ENCODE results near the gene GIMAP7. TPM values are rescaled to one million over a fixed set of nuclear protein-coding genes. Genes with fewer than 3 reads are reported as not detected.

Gene GIMAP7
- polyA plus RNA-seq, 1 donor from 2014 or later, result 24.1 TPM

DNA sequence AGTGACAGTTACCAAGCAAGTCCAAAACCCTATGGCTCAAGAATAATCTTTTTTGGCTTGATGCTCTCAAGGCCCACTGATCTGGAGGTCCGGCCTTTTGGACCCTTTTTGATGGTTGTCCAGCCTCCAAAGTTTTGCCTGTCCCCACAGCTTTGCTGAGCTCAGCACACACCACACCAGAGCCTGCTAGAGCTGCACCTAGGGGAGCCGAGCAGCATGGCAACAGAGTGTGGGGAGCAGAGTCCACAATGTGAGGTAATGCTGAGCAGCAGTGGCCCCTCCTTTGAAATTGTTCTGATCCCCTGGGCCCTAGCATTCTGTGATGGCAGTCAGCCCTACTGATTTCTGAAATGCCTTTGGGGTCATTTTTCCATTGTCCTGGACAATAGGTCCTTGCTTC is 9.3 kb downstream of the GIMAP7 start:
- Mint-ChIP-seq H3K4me3 (no peak overlapping the region), H3K36me3 (no peaks in the 10 kb centered on the region), H3K4me1 (no peaks in the 10 kb centered on the region), H3K9me3 (peaks cover 2 to 9% (median 3%) of the 10 kb centered on the region in 3 donors), H3K27ac (no peak overlapping the region), H3K27me3 (no peaks in the 10 kb centered on the region)

DNA sequence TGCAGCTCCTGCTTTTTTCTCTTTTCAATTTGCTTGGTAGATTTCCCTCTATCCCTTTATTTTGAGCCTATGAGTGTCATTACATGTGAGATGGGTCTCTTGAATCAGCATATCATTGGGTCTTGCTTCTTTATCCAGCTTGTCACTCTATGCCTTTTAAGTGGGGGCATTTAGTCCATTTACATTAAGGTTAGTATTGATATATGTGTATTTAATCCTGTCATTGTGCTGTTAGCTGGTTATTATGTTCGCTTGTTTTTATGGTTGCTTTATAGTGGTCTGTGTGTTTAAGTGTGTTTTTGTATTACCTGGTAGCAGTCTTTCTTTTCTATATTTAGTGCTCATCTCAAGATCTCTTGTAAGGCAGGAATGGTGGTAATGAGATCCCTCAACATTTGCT is 17.0 kb downstream of the GIMAP7 start:
- no peaks in the 10 kb centered on the region for H3K4me1 Mint-ChIP-seq
- peaks cover 1% of the 10 kb centered on the region for H3K27me3 Mint-ChIP-seq
- peaks cover 10% of the 10 kb centered on the region for H3K36me3 Mint-ChIP-seq
- no peak overlapping the region for H3K27ac Mint-ChIP-seq
- H3K4me3 Mint-ChIP-seq, result no peak overlapping the region
- H3K9me3 Mint-ChIP-seq, result peaks cover 10 to 34% (median 32%) of the 10 kb centered on the region in 3 donors

DNA sequence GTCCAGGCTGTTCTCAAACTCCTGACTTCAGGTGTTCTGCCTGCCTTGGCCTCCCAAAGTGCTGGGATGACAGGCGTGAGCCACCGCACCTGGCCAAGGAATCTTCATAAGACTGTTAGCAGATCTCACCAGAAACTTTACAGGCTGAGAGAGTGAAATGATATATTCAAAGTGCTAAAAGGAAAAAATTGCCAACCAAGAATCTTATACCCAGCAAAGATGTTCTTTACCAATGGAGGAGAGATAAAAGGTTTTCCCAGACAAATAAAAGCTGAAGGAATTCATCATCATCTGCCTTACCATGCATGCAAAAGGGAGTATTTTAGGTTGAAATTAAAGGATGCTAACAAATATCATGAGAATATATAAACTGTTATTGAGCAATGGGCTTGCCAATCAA is 23.6 kb downstream of the GIMAP7 start:
- Mint-ChIP-seq H3K36me3 (peaks cover 3% of the 10 kb centered on the region), H3K9me3 (peaks cover 10 to 31% (median 23%) of the 10 kb centered on the region in 3 donors), H3K4me3 (no peak overlapping the region), H3K27ac (no peak overlapping the region), H3K4me1 (no peaks in the 10 kb centered on the region), H3K27me3 (peaks cover 1% of the 10 kb centered on the region)

DNA sequence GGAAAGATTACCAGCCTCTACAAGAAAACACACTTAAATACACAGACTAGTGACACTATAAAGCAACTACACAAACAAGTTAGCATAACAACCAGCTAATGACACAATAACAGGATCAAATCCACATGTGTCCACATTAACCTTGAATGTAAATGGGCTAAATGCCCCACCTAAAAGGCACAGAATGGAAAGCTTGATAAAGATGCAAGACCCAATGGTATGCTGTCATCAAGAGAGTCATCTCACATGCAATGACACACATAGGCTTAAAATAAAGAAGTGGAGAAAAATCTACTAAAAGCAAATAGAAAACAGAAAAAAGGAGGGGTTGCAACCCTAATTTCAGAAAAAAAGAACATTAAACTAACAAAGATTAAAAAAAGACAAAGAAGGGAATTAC is 38.5 kb downstream of the GIMAP7 start:
- Mint-ChIP-seq H3K4me3 (no peak overlapping the region), H3K4me1 (peaks cover 0 to 8% (median 6%) of the 10 kb centered on the region in 3 donors), H3K27me3 (peaks cover 2% of the 10 kb centered on the region), H3K36me3 (no peaks in the 10 kb centered on the region), H3K9me3 (peaks cover 9 to 19% (median 16%) of the 10 kb centered on the region in 3 donors), H3K27ac (no peak overlapping the region)

DNA sequence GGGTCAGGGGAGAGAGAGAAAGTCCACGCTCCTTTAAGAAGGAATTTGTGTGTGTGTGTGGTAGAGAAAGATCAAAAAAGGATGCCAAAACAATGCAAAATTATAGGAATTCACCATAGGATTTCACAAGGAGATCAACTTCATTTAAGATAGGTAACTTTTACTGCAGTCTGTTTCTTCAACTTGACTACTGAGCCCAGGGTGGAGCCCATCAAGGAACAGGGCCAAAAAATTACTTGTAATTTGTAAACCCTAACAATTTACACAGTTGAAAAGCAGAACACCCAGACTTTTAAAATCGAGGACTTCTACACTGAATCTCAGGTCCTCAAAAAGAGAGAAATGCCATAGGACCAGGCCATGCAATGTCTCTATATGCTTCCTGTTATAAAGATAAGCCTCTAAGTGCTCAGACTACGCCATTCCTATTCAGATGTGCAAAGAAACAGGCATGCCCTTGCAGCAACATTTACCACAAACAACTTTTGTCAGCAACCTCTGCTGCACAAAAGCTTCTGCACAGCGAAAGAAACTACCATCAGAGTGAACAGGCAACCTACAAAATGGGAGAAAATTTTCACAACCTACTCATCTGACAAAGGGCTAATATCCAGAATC is 42.0 kb downstream of the GIMAP7 start:
- H3K27ac Mint-ChIP-seq, result peak overlapping the region in 2 of 3 donors; percentile 22 to 79
- peaks cover 0 to 8% (median 6%) of the 10 kb centered on the region in 3 donors for H3K4me1 Mint-ChIP-seq
- peaks cover 2% of the 10 kb centered on the region for H3K27me3 Mint-ChIP-seq
- no peaks in the 10 kb centered on the region for H3K36me3 Mint-ChIP-seq
- H3K9me3 Mint-ChIP-seq, result peaks cover 12 to 24% (median 18%) of the 10 kb centered on the region in 3 donors
- peak overlapping the region in 2 of 4 donors; percentile 2 to 32 for H3K4me3 Mint-ChIP-seq

DNA sequence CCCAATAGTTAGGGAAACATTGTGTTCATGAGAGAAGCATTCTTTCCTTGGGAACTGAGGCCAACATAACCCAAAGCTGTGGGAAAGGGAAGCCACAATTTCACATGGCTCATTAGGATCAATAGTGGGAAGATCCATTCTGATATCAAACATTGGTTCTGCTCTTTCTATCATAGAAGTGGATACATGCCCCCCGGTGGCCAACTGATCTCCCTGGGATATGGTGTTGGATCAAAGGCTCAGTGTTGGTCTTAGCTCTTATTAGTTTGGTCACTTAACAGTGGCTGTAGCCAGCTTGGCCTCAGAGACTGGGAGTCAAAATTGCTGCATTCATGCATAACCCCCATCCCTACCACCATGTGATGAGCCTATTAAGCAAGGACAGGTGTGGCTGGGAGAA is 45.8 kb downstream of the GIMAP7 start:
- Mint-ChIP-seq H3K36me3 (no peaks in the 10 kb centered on the region), H3K27me3 (peaks cover 8% of the 10 kb centered on the region), H3K4me3 (no peak overlapping the region), H3K9me3 (peaks cover 3 to 28% (median 14%) of the 10 kb centered on the region in 3 donors), H3K4me1 (peaks cover 0 to 8% (median 6%) of the 10 kb centered on the region in 3 donors), H3K27ac (no peak overlapping the region)

DNA sequence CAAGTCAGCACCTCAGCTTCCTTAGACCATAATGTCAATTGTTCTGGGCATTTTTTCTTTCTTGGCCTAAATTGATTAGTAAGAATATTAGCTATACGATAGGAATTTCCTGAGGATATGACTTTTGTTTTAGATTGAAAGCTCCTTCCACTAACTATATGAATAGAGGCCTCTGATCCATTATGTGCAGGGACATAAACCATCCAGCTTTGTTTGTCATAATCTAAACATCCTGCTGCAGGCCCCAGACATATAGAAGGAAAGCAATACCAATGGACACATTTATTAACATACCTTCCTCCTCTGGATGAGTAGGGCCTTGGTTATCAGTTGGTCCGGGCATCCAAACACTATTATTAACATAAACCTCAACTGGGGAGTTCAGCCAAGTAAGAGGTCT is 48.2 kb downstream of the GIMAP7 start:
- Mint-ChIP-seq H3K4me3 (no peak overlapping the region), H3K36me3 (no peaks in the 10 kb centered on the region), H3K4me1 (no peaks in the 10 kb centered on the region), H3K9me3 (peaks cover 2 to 28% (median 11%) of the 10 kb centered on the region in 3 donors), H3K27me3 (peaks cover 7% of the 10 kb centered on the region), H3K27ac (peak overlapping the region in 1 of 3 donors; percentile 60)

DNA sequence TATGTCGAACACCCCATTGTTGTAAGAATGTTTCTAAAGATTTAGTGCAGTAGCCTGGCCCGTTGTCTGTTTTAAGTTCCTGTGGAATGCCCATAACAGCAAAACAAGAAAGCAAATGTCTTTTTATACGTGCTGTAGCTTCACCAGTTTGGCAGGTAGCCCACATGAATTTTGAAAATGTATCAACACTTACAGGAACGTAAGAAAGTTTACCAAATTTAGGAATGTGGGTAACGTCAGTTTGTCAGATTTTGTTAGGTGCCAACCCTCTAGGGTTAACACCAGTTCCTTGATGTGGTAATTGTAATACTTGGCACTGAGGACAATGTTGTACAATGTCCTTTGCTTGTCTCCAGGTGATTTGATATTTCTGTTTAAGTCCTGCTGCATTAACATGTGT is 49.3 kb downstream of the GIMAP7 start:
- H3K27me3 Mint-ChIP-seq, result peaks cover 7% of the 10 kb centered on the region
- peaks cover under 1 to 6% (median 3%) of the 10 kb centered on the region in 3 donors for H3K4me1 Mint-ChIP-seq
- H3K27ac Mint-ChIP-seq, result peak overlapping the region in 1 of 3 donors; percentile 22
- H3K9me3 Mint-ChIP-seq, result peaks cover 2 to 20% (median 6%) of the 10 kb centered on the region in 3 donors
- H3K4me3 Mint-ChIP-seq, result peak overlapping the region in 1 of 4 donors; percentile 10
- H3K36me3 Mint-ChIP-seq, result no peaks in the 10 kb centered on the region

DNA sequence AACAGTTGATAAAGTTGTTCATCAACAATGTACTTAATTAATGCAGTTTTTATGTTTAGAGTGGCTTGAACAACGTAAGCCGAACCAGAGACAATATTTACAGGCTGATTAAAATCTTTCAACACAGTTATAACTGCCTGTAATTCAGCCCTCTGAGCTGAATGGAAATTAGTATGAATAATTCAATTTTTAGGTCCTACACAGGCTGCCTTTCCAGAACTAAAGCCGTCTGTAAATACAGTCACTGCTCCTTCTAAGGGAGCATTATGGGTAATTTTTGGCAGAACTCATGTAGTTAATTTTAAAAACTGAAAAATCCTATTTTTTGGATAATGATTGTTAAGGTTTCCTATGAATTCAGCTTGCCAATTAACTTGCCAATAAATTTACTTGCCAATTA is 49.9 kb downstream of the GIMAP7 start:
- H3K9me3 Mint-ChIP-seq, result peaks cover 2 to 16% (median 6%) of the 10 kb centered on the region in 3 donors
- no peak overlapping the region for H3K27ac Mint-ChIP-seq
- peaks cover 6 to 7% (median 6%) of the 10 kb centered on the region in 3 donors for H3K4me1 Mint-ChIP-seq
- H3K4me3 Mint-ChIP-seq, result peak overlapping the region in 1 of 4 donors; percentile 10
- H3K36me3 Mint-ChIP-seq, result peaks cover 2% of the 10 kb centered on the region
- peaks cover 11% of the 10 kb centered on the region for H3K27me3 Mint-ChIP-seq

DNA sequence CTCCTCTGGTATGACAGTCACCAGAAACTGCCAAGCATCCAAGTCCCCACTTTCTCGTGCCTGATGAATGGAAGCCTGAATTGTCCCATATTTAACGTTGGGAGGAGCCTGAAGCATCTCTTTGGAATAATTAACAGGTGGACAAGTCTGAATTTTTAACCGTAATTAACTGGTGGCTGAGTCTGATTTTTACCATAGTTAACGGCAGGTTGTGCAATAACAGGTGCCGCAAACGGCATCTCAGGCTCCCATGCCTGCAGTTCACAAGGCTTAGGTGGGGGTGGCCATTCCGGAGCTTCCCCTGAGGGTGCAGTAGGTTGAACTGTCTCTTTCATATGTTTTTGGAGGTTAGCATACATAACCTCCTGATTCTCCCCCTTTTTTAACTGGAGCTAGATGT is 50.6 kb downstream of the GIMAP7 start:
- H3K27me3 Mint-ChIP-seq, result peaks cover 11% of the 10 kb centered on the region
- H3K27ac Mint-ChIP-seq, result no peak overlapping the region
- no peak overlapping the region for H3K4me3 Mint-ChIP-seq
- H3K9me3 Mint-ChIP-seq, result peaks cover 2 to 12% (median 3%) of the 10 kb centered on the region in 3 donors
- peaks cover 2% of the 10 kb centered on the region for H3K36me3 Mint-ChIP-seq
- H3K4me1 Mint-ChIP-seq, result peaks cover 6 to 9% (median 9%) of the 10 kb centered on the region in 3 donors

DNA sequence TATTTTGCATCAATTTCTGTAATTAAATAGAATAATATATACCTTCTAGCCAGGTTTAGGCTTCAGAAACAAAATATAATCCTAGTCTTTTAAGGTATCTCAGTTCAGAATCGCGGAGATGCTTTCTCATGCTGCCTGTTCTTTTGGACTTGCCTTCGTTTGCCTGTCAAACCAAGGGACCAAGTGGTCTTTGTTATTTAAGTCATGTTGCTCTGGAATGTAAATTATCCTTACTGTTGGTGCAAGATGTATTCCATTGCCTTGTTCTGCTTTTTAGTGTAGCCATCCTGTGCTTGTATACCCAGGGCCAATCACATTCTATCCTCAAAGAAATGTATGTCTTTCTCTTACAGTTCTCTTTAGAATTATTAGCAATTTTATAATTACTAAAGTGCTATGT is 51.5 kb downstream of the GIMAP7 start:
- Mint-ChIP-seq H3K27ac (no peak overlapping the region), H3K4me1 (peaks cover 6 to 10% (median 9%) of the 10 kb centered on the region in 3 donors), H3K9me3 (peaks cover 2 to 5% (median 3%) of the 10 kb centered on the region in 3 donors), H3K27me3 (peaks cover 11% of the 10 kb centered on the region), H3K4me3 (no peak overlapping the region), H3K36me3 (peaks cover 2% of the 10 kb centered on the region)

DNA sequence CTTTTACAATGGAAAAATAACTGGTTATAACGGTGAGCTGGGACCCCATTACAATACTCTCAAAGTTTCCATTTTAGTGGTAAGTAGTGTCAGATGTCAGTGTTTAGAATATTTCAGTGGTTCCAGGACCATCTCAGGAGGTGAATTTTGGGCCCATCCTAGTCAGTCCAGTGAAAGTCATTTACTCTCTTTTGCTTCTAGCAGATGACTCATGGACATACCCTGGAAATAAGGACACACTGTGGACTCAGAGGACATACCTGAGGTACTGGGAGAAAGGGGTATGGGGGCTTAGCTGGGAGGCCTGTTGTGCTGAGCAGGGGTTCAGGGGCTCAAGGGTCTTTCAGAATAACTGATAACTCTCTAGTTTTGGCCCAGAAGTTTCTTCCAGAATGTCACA is 51.9 kb downstream of the GIMAP7 start:
- H3K27me3 Mint-ChIP-seq, result peaks cover 11% of the 10 kb centered on the region
- H3K4me1 Mint-ChIP-seq, result peaks cover 6 to 10% (median 9%) of the 10 kb centered on the region in 3 donors
- peaks cover 2 to 4% (median 3%) of the 10 kb centered on the region in 3 donors for H3K9me3 Mint-ChIP-seq
- H3K27ac Mint-ChIP-seq, result peak overlapping the region in 1 of 3 donors; percentile 85
- H3K4me3 Mint-ChIP-seq, result peak overlapping the region in 1 of 4 donors; percentile 17
- H3K36me3 Mint-ChIP-seq, result peaks cover 2% of the 10 kb centered on the region

DNA sequence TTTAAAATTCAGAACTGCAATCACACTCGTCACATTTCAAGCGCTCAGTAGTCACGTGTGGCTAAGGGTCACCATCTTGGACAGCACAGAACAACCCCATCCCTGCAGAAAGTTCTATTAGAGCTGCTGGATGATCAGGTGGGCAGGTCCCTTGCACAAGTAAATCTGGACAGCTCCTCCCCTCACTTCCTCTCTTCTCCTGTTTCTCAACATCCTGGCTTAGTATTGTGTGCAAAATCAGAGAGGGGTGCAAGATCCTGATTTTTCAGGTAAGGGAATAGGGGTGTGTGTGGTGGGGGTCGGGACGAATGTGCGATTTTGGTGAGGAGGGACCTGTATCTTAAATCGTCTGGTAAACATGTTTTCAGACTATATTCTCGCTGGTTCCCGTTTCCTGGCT is 52.5 kb downstream of the GIMAP7 start, which contains the start of gene GIMAP4:
TSS of gene GIMAP4 (plus strand) at position 222 of the 400 bp plus-strand sequence. CDS start 2,512 bp downstream, outside the sequence.
- peaks cover 6 to 10% (median 9%) of the 10 kb centered on the region in 3 donors for H3K4me1 Mint-ChIP-seq
- peaks cover 2% of the 10 kb centered on the region for H3K36me3 Mint-ChIP-seq
- peak within 1 kb of the TSS in 2 of 3 donors; percentile 64 to 90 for H3K27ac Mint-ChIP-seq
- H3K27me3 Mint-ChIP-seq, result peaks cover 11% of the 10 kb centered on the region
- no peaks in the 10 kb centered on the region for H3K9me3 Mint-ChIP-seq
- H3K4me3 Mint-ChIP-seq, result peak within 1 kb of the TSS; percentile 31 to 92 (median 66)

DNA sequence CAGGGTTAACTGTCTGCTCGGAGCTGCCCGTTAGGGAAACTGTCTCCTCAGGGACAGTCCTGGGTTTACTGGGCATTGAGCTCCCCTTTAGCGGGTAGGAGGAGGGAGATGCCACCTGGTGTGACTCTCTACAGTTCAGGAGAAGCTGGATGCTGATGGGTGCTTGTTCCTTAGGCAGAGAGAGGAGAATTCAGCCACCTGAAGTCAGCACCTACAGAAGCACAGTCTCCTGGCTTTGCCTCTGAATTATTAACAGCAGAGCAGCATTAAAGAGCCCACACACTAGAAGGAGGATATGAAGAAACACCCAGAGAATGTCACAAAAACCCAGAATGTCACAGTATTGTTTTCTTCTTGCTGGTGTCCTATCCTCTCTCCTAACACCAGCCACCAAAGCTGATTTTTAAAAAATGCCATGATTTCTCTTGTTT is 53.2 kb downstream of the GIMAP7 start:
- peak overlapping the region in 2 of 3 donors; percentile 28 to 64 for H3K27ac Mint-ChIP-seq
- H3K27me3 Mint-ChIP-seq, result peaks cover 11% of the 10 kb centered on the region
- H3K4me1 Mint-ChIP-seq, result peaks cover 6 to 10% (median 9%) of the 10 kb centered on the region in 3 donors
- peaks cover 6% of the 10 kb centered on the region for H3K36me3 Mint-ChIP-seq
- H3K4me3 Mint-ChIP-seq, result peak overlapping the region; percentile 31 to 92 (median 66)
- peaks cover 0 to 5% (median 0%) of the 10 kb centered on the region in 3 donors for H3K9me3 Mint-ChIP-seq

DNA sequence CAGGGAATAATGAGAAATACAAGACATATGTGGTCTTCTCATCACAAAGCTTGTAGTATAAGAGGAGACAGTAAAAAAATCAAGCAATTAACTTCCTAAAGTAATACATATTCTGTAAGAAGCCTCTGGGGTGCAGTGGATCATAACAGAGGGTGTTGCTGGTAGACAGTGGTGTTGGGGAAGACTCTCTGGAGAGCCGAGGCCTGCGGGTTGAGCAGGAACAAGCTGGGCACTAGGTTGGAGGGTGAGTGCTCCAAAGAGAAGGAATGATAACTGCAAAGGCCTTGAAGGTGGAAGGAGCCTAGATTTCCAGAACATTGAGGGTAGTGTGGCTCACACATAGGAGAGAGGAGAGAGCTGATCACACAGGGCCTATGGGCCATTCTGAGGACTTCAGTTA is 54.0 kb downstream of the GIMAP7 start:
- peaks cover 0 to 7% (median 0%) of the 10 kb centered on the region in 3 donors for H3K9me3 Mint-ChIP-seq
- peaks cover 6% of the 10 kb centered on the region for H3K36me3 Mint-ChIP-seq
- peaks cover 6 to 10% (median 9%) of the 10 kb centered on the region in 3 donors for H3K4me1 Mint-ChIP-seq
- H3K27me3 Mint-ChIP-seq, result peaks cover 10% of the 10 kb centered on the region
- H3K27ac Mint-ChIP-seq, result no peak overlapping the region
- peak overlapping the region in 2 of 4 donors; percentile 5 to 74 for H3K4me3 Mint-ChIP-seq
